ENCODE results near the gene S100A8.

DNA sequence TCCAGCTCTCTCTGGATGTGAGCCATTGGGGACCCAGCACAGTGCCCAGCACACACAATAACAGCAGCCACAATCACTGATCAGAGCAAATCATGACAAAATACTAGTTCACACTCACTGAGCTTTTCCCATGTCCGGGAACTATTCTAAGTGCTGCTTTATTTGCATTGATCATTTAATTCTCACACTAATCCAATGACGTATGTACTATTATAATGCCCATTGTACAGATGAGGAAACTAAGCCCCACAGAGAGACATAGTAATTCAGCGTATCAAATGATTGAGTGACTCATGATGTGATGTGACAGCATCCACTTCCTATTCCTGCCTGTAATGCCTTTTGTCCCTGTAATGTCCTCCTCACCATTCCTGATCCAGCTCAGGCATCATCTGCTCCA is 1.9 kb upstream of the S100A8 start:
- TF ChIP-seq, protein P1, sequence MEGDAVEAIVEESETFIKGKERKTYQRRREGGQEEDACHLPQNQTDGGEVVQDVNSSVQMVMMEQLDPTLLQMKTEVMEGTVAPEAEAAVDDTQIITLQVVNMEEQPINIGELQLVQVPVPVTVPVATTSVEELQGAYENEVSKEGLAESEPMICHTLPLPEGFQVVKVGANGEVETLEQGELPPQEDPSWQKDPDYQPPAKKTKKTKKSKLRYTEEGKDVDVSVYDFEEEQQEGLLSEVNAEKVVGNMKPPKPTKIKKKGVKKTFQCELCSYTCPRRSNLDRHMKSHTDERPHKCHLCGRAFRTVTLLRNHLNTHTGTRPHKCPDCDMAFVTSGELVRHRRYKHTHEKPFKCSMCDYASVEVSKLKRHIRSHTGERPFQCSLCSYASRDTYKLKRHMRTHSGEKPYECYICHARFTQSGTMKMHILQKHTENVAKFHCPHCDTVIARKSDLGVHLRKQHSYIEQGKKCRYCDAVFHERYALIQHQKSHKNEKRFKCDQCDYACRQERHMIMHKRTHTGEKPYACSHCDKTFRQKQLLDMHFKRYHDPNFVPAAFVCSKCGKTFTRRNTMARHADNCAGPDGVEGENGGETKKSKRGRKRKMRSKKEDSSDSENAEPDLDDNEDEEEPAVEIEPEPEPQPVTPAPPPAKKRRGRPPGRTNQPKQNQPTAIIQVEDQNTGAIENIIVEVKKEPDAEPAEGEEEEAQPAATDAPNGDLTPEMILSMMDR (IDR thresholded peaks at IDR 0.05): no peak
- no peak for TF ChIP-seq POLR2A (IDR thresholded peaks at IDR 0.05)
